Kidney epithelial cell (primary cell): ENCODE results near the gene LPAR1. TPM values are rescaled to one million over a fixed set of nuclear protein-coding genes. Genes with fewer than 3 reads are reported as not detected.
"Not testable (repeated sequence)": the region's sequence is repeated elsewhere in the genome, so short reads cannot be mapped to it uniquely, and the experiment has no call there.

Experiments used
- DNase-seq: peaks from one replicate; pipeline ENCODE4 v3.0.0-alpha.2; 2010; ENCODE audit warnings: low read depth
- H3K27me3 ChIP-seq: 2 replicates; pipeline ENCODE4 v1.6.0; 2011; ENCODE audit warnings: low read length; ENCODE audit not compliant: control insufficient read depth, insufficient read depth
- H3K36me3 ChIP-seq: 2 replicates; pipeline ENCODE4 v1.5.1; 2011; ENCODE audit warnings: low read length; ENCODE audit not compliant: control insufficient read depth, insufficient read depth
- H3K4me3 ChIP-seq: 2 replicates; pipeline ENCODE4 v1.5.1; 2011; ENCODE audit warnings: low read depth, mild to moderate bottlenecking, control low read depth, low read length
- total RNA-seq: library from RNA; depleted of rRNA; stranded (reverse); fragments of >200 nt; gene quantifications from 2 replicates; pipeline ENCODE4 v1.2.3, GENCODE V29; 2015
- TF ChIP-seq, protein P1 (sequence below): IDR thresholded peaks from 2 replicates; pipeline ENCODE4 v1.5.1; 2011; ENCODE audit warnings: mild to moderate bottlenecking, moderate library complexity, low read length, control low read depth, inconsistent platforms; ENCODE audit not compliant: insufficient read depth, poor library complexity, severe bottlenecking

The LPAR1 gene
- total RNA-seq, 1 donor from 2014 or later, result 6.4 TPM

GRCh38 chr9:111063332-111063731 lies 25.1 kb upstream of the LPAR1 start:
- DNase-seq, result no peak
- TF ChIP-seq, protein P1, sequence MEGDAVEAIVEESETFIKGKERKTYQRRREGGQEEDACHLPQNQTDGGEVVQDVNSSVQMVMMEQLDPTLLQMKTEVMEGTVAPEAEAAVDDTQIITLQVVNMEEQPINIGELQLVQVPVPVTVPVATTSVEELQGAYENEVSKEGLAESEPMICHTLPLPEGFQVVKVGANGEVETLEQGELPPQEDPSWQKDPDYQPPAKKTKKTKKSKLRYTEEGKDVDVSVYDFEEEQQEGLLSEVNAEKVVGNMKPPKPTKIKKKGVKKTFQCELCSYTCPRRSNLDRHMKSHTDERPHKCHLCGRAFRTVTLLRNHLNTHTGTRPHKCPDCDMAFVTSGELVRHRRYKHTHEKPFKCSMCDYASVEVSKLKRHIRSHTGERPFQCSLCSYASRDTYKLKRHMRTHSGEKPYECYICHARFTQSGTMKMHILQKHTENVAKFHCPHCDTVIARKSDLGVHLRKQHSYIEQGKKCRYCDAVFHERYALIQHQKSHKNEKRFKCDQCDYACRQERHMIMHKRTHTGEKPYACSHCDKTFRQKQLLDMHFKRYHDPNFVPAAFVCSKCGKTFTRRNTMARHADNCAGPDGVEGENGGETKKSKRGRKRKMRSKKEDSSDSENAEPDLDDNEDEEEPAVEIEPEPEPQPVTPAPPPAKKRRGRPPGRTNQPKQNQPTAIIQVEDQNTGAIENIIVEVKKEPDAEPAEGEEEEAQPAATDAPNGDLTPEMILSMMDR, result no peak
- Histone ChIP-seq H3K36me3 (no peaks in the 10 kb centered on the region), H3K27me3 (no peaks in the 10 kb centered on the region), H3K4me3 (no peak overlapping the region)

GRCh38 chr9:111058166-111058565 lies 19.9 kb upstream of the LPAR1 start:
- TF ChIP-seq, protein P1, result no peak
- Histone ChIP-seq H3K27me3 (no peaks in the 10 kb centered on the region), H3K4me3 (no peak overlapping the region), H3K36me3 (no peaks in the 10 kb centered on the region)
- DNase-seq, result no peak

- H3K36me3 ChIP-seq, result no peaks in the 10 kb centered on the region
- DNase-seq, result no peak
- TF ChIP-seq, protein P1, result no peak
- H3K27me3 ChIP-seq, result no peaks in the 10 kb centered on the region
- no peak overlapping the region for H3K4me3 ChIP-seq
Observed at GRCh38 chr9:111056538-111056937, 18.3 kb upstream of the LPAR1 start.

DNA sequence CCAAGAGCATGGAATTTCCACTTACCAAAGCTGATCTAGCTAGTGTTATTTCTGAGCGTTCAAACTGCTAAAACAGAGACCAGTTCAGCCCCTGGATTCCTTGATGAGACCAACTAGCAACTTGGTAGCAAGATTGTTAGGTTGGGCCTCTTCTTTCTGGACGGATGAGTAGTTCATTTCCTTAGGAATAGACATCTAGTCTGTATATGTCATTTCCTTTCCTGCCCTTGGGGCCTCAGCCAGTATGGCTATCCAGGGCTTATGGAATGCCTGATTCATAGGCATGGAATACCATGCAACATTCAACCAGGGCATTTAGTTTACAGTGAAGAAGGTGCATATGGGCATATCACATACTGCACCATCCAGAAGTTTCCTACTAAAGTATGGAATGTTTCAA lies 14.5 kb upstream of the LPAR1 start:
- no peaks in the 10 kb centered on the region for H3K27me3 ChIP-seq
- no peak overlapping the region for H3K4me3 ChIP-seq
- no peak for DNase-seq
- TF ChIP-seq, protein P1, result no peak
- no peaks in the 10 kb centered on the region for H3K36me3 ChIP-seq

GRCh38 chr9:111051400-111051799 lies 13.1 kb upstream of the LPAR1 start:
- no peak for DNase-seq
- Histone ChIP-seq H3K36me3 (no peaks in the 10 kb centered on the region), H3K27me3 (no peaks in the 10 kb centered on the region), H3K4me3 (no peak overlapping the region)
- TF ChIP-seq, protein P1, result no peak

GRCh38 chr9:111050819-111051218 lies 12.5 kb upstream of the LPAR1 start:
- H3K27me3 ChIP-seq, result no peaks in the 10 kb centered on the region
- no peak for DNase-seq
- TF ChIP-seq, protein P1, result no peak
- no peak overlapping the region for H3K4me3 ChIP-seq
- H3K36me3 ChIP-seq, result no peaks in the 10 kb centered on the region

DNA sequence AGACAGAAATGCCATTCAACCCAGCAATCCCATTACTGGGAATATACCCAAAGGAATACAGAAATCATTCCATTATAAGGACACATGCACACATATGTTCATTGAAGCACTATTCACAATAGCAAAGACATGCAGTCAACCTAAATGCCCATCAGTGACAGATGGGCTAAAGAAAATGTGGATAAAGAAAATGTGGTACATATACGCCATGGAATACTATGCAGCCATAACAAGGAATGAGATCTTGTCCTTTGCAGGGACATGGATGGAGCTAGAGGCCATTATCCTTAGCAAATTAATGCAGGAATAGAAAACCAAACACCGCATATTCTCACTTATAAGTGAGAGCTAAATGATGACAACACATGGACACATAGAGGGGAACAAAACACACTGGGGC lies 9.0 kb upstream of the LPAR1 start:
- not testable (repeated sequence) for H3K4me3 ChIP-seq, H3K36me3 ChIP-seq, H3K27me3 ChIP-seq, DNase-seq
